ENCODE measurements around the gene MBD6. TPM values are rescaled to one million over a fixed set of nuclear protein-coding genes. Genes with fewer than 3 reads are reported as not detected.
A peak's percentile ranks its signal among the peaks of the same experiment; 100 is the strongest.

Gene MBD6
- total RNA-seq, 2 donors from 2014 or later, result 12.5 to 14.4 TPM

DNA sequence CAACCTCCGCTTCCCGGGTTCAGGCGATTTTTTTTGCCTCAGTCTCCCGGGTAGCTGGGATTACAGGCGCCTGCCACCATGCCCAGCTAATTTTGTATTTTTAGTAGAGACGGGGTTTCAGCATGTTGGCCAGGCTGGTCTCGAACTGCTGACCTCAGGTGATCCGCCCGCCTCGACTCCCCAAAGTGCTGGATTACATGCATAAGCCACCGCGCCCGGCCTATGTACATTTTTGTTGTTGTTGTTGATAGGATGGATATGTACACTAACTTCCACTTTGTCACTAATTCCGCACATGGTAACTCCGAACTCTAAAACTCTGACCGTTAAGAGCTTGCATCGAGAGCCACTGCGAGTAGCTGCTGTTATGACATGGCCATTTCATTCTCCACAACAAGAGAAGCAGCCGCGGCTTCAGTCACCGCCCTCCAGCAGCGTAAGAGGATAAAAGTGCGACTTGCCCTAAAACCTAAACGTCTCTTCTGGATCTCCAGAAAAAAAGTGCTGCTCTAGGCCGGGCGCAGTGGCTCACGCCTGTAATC is 35.5 kb upstream of the MBD6 start:
- Histone ChIP-seq H3K27ac (peak overlapping the region in 1 of 2 donors; percentile 78), H3K9me3 (no peaks in the 10 kb centered on the region), H3K36me3 (peaks cover 30% of the 10 kb centered on the region), H3K4me1 (peaks cover 0 to 15% of the 10 kb centered on the region in 2 donors), H3K27me3 (no peaks in the 10 kb centered on the region), H3K4me3 (peak overlapping the region; percentile 71 to 80)
- DNase-seq (ENCODE audit: low spot score), result no peak
- TF ChIP-seq, protein P1, sequence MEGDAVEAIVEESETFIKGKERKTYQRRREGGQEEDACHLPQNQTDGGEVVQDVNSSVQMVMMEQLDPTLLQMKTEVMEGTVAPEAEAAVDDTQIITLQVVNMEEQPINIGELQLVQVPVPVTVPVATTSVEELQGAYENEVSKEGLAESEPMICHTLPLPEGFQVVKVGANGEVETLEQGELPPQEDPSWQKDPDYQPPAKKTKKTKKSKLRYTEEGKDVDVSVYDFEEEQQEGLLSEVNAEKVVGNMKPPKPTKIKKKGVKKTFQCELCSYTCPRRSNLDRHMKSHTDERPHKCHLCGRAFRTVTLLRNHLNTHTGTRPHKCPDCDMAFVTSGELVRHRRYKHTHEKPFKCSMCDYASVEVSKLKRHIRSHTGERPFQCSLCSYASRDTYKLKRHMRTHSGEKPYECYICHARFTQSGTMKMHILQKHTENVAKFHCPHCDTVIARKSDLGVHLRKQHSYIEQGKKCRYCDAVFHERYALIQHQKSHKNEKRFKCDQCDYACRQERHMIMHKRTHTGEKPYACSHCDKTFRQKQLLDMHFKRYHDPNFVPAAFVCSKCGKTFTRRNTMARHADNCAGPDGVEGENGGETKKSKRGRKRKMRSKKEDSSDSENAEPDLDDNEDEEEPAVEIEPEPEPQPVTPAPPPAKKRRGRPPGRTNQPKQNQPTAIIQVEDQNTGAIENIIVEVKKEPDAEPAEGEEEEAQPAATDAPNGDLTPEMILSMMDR (IDR thresholded peaks at IDR 0.05), result no peak

DNA sequence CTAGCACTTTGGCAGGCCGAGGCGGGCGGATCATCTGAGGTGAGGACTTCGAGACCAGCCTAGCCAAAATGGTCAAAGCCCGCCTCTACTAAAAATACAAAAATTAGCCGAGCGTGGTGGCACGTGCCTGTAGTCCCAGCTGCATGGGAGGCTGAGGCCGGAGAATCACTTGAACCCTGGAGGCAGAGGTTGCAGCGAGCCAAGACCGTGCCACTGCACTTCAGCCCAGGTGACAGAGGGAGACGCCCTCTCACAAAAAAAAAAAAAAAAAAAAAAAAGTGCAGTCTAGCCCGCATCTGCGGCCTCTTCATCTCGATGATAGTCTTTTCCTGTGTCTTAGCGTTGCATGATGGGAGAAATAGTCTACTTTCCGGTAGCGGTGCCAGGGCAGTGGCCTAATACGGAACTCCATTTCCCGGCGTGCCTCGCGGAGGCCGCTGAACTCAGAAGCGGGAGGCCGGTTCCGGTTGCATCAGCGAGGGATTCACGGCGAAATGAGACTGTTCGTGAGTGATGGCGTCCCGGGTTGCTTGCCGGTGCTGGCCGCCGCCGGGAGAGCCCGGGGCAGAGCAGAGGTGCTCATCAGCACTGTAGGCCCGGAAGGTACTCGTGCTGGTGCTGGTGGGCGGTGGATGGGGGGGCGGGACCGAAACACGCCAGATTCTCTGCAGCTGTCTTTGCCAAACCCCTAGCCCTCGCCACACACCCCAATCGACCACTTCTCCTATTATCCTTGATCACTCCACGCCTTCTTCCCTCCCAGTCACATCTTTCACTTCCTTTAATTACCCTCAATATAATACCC is 34.8 kb upstream of the MBD6 start, which contains the start of gene MARS1:
TSS of gene MARS1 (plus strand) at position 472 of the 805 bp plus-strand sequence. CDS start at position 495, 23 bp downstream.
- Histone ChIP-seq H3K4me3 (peak within 1 kb of the TSS; percentile 71 to 80), H3K36me3 (peaks cover 30% of the 10 kb centered on the region), H3K9me3 (no peaks in the 10 kb centered on the region), H3K27ac (peak within 1 kb of the TSS; percentile 61 to 78), H3K27me3 (no peaks in the 10 kb centered on the region), H3K4me1 (peaks cover 0 to 15% of the 10 kb centered on the region in 2 donors)
- TF ChIP-seq, protein P1 (IDR thresholded peaks at IDR 0.05), result no peak
- peak; percentile 95 for DNase-seq (ENCODE audit: low spot score)

DNA sequence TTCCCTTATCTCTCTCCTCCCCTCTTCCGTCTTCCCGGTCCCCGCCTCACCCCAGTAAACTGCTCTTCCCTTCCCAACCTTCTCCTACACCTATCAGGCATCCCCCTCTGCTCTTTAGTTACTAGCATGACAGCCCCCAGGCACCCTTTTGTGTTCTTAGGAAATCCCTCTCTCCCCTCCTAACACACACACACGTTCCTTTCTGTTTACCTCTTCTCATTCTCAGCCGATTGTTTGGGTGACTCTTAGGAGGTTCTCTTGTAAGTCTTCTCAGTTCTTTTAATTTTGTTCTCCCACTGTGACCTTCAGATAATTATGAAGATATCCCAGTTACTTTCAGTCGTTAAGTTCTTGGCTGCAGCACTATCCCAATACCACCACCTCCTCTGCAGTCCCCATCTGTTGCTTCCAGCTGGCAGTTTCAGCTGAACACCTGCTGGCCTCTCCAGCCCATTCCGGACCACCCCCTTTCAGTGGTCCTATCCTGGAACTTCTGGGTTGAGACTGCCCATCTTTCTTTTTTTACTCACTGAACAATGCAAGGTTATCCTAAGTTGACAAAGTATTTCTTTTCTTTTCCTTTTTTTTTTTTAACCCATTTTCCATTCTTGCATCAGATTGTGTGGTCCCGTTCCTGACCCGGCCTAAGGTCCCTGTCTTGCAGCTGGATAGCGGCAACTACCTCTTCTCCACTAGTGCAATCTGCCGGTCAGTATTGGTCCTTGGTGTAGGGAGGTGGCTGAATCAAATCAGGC is 34.0 kb upstream of the MBD6 start:
- Histone ChIP-seq H3K27ac (peak overlapping the region; percentile 61 to 78), H3K36me3 (peaks cover 30% of the 10 kb centered on the region), H3K27me3 (no peaks in the 10 kb centered on the region), H3K4me1 (peaks cover 0 to 15% of the 10 kb centered on the region in 2 donors), H3K9me3 (no peaks in the 10 kb centered on the region), H3K4me3 (peak overlapping the region; percentile 71 to 80)
- TF ChIP-seq, protein P1 (IDR thresholded peaks at IDR 0.05), result no peak
- no peak for DNase-seq (ENCODE audit: low spot score)

DNA sequence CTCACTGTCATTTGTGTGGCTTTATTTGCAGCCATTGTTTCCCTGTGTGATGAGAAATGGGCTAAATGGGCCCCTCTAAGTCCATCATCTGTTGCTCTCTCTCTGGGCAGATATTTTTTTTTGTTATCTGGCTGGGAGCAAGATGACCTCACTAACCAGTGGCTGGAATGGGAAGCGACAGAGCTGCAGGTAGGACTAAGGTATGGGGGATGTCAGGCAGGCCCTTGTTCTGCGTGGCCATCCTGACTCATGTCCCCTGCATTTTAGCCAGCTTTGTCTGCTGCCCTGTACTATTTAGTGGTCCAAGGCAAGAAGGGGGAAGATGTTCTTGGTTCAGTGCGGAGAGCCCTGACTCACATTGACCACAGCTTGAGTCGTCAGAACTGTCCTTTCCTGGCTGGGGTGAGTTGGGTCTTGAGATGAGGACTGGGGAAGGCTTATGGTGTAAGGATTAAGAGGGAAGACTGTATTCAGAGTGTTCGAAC is 33.4 kb upstream of the MBD6 start:
- no peaks in the 10 kb centered on the region for H3K9me3 ChIP-seq
- peaks cover 0 to 15% of the 10 kb centered on the region in 2 donors for H3K4me1 ChIP-seq
- TF ChIP-seq, protein P1 (IDR thresholded peaks at IDR 0.05), result no peak
- H3K27ac ChIP-seq, result no peak overlapping the region
- no peak for DNase-seq (ENCODE audit: low spot score)
- no peaks in the 10 kb centered on the region for H3K27me3 ChIP-seq
- peaks cover 33% of the 10 kb centered on the region for H3K36me3 ChIP-seq
- H3K4me3 ChIP-seq, result no peak overlapping the region

DNA sequence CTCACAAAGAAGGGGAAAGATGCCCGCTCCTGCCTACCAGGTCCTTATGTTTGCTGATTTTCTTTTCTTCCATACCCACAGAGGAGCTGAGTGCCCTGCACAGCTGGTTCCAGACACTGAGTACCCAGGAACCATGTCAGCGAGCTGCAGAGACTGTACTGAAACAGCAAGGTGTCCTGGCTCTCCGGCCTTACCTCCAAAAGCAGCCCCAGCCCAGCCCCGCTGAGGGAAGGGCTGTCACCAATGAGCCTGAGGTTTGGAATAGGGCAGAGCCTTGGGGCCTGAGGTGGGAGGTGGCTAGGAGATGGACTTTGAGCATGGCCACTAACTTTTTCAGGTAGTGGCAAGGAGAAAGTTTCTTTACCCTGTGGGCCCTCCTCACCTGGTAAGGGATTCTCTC is 32.5 kb upstream of the MBD6 start:
- no peak for DNase-seq (ENCODE audit: low spot score)
- Histone ChIP-seq H3K27me3 (no peaks in the 10 kb centered on the region), H3K4me1 (peaks cover 0 to 15% of the 10 kb centered on the region in 2 donors), H3K9me3 (no peaks in the 10 kb centered on the region), H3K4me3 (no peak overlapping the region), H3K27ac (no peak overlapping the region), H3K36me3 (peaks cover 34% of the 10 kb centered on the region)
- TF ChIP-seq, protein P1 (IDR thresholded peaks at IDR 0.05), result no peak

Measured in right atrium auricular region (tissue), 2 donors.